Retinal pigment epithelial cell (primary cell): ENCODE measurements around the gene ICOSLG.
"Not testable (repeated sequence)": the region's sequence is repeated elsewhere in the genome, so short reads cannot be mapped to it uniquely, and the experiment has no call there.

Source experiments
- DNase-seq: peaks from one replicate; pipeline ENCODE4 v3.0.0-alpha.2; 2010; ENCODE audit warnings: low read depth
- H3K4me3 ChIP-seq: 2 replicates; pipeline ENCODE4 v1.5.1; 2011; ENCODE audit warnings: mild to moderate bottlenecking, low read length, control low read depth, moderate library complexity
- CTCF ChIP-seq: conservative IDR thresholded peaks from 2 replicates; pipeline ENCODE4 v1.5.1; 2011; ENCODE audit warnings: low read depth, low read length, control low read depth, inconsistent platforms

The ICOSLG gene

DNA sequence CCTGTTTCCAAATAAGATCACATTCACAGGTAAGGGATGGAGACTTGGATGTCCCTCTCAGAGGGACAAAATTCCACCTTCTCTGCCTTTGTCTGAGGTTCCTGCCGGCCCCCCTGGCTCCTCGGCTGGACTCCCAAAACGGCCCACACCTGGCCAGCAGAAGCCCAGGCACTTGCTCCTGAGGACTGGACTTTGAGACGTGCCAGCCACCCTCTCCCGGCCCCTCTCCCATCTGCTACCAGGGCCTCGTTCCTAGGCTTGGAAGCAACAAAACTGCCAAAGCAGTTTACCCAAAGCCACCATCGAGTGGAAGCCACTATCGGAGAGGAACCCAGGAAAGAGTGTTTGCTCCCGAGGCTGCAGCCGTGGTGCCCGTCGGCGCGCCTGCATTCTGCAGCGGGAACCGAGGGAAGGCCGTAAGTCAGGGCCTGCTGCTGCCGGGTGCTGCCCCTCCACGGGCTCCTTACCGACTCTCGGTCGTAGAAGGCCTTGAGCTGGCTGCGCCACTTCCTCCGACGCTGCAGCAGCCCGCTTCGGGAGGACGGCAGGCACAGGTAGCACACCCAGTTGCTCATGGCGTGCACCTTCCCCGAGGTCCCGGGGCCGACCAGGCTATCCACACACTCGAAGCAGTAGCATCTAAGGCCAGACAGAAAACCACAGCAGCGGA, 17.4 kb upstream of the ICOSLG start:
- H3K4me3 ChIP-seq = no peak overlapping the region
- no peak for TF ChIP-seq CTCF
- DNase-seq = no peak

DNA sequence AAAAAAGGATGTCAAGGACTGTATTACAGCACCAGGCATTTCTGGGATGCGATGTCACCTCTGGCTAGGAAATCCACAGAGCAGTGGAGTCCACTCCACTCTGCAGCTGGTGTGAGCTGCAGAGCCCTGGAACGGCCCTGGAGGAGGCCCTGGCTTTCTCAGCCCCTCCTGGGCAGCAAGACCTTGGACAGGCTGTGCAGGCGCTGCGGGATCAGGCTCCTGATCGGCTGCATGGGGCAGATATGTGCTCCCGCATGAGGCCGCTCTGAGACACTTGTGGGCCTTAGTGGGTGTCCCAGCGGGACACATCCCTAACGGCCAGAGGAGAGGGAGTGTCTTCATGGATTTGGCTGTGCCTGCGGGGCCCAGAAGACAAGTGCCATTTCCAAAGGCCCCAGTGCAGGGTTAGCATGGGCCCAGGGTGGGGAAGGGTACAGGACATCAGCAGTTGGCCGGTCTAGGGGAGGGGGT, 14.8 kb upstream of the ICOSLG start:
- TF ChIP-seq CTCF = no peak
- no peak for DNase-seq

DNA sequence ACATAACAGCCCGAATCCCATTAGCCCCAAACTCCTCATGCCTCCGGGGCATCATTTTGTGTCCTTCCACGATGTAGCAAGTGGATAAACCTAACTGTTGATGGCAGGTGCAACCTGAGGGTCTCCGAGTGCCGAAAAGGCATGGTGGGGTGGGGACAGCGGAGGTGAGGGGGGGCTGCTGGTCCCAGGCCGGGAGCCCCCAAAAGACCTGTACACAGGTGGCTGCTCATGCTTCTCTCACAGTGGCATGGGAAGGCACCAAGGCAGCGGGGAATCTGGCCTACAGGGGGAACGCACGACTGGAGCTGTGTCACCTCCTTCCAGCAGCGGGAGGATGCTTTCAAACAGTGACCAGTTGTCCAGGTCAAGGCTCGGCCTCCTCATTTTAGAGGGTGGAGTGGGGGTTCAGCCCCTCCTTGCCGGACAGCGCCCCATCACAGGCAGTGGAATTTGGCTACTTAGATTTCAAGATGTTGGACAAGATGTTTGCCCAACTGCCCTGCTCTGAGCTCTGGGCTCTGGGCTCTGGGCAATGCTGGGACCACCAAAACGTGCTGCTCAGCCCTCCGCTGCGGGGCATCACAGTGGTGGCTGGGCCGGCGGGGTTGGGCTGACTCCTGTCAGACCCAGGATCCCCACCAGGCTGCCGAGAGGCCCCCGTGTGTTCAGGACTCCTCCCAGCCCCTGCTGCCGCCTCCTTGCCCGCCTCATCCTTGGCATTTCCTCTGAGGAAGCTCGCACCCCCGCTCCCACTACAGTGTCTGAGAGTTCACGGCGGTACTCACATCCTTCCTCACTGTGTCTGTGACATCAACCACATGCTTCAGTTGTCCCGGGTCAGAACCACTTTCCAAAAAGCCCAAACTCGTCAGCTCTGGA, 13.3 kb upstream of the ICOSLG start:
- DNase-seq = no peak
- no peak overlapping the region for H3K4me3 ChIP-seq
- TF ChIP-seq CTCF = no peak

More for the DNA sequence above, 14.8 kb upstream of the ICOSLG start:
- H3K4me3 ChIP-seq = no peak overlapping the region

- not testable (repeated sequence) for DNase-seq, H3K4me3 ChIP-seq
These were observed 8.7 kb upstream of the ICOSLG start for GRCh38 chr21:44249204-44250037.

DNA sequence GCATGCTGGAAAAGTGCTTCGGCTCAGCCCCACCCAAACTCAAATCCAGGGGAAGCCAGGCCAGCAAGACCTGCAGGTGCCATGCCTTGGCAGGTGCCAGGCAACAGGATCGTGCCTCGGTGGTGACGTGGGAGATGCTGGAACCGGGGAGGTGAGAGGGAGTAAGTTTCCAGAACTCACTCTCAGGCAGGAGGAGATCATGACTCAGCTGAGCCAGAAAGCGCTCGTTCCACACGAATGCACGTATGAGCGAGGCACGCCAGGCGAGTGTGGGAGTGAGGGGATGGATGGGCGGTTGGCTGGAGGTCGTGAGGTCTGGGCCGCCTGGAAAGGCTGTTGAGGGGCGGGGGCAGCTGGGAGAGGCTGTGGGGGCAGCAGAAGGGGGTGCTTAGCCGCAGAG, 7.2 kb upstream of the ICOSLG start:
- not testable (repeated sequence) for H3K4me3 ChIP-seq, DNase-seq

- H3K4me3 ChIP-seq, DNase-seq: not testable (repeated sequence)
These were observed 3.2 kb upstream of the ICOSLG start for GRCh38 chr21:44243980-44244379.

- H3K4me3 ChIP-seq, DNase-seq: not testable (repeated sequence)
These were observed 538 bp upstream of the ICOSLG start for GRCh38 chr21:44241281-44241680.

GRCh38 chr21:44240353-44240752, 390 bp downstream of the ICOSLG start:
- DNase-seq, H3K4me3 ChIP-seq: not testable (repeated sequence)

- not testable (repeated sequence) for H3K4me3 ChIP-seq, DNase-seq
These were observed 11.2 kb downstream of the ICOSLG start for GRCh38 chr21:44229561-44229960.

DNA sequence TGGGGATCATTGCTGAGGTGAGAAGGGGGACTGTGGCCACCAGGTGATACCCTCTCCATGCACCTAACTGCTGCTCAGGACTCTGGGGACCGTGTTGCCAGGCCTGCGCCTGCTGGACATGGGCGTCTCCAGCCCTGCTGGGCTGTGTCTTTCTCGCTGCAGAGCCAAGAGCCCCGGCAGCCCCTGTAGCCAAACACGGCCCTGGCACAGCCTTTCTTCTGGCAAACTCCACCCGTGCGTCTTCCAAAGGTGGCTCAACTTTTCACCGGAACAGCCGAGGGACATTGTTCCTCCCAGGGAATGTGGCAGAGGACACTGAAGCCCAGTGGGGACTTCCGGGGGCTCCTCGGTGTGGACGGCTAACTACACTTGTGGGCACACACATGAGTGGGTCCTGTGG, 12.6 kb downstream of the ICOSLG start:
- not testable (repeated sequence) for H3K4me3 ChIP-seq, DNase-seq

GRCh38 chr21:44227614-44228013, 13.1 kb downstream of the ICOSLG start:
- not testable (repeated sequence) for H3K4me3 ChIP-seq, DNase-seq

DNA sequence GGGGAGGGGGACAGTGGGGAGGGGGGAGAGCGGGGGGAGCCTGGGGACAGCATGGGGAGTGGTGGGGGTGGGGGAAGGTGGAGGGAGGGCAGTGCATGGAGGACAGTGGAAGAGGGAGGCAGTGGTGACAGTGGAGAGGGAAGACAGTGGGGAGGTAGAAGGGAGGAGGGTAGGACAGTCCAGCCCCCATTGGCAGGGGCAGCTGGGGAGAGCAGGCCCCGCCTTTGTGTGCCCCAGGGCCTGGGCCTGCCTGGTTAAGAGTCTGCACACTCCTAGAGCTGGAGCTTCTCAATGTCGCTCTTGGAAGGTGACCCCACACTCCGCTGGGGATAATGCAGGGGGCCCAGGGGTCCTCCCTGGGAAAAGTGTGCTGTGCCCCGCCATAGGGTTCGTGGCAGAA, 15.1 kb downstream of the ICOSLG start:
- not testable (repeated sequence) for H3K4me3 ChIP-seq, DNase-seq

- not testable (repeated sequence) for DNase-seq, H3K4me3 ChIP-seq
These were observed 17.4 kb downstream of the ICOSLG start for GRCh38 chr21:44223334-44223733.

GRCh38 chr21:44220674-44221073, 20.1 kb downstream of the ICOSLG start:
- not testable (repeated sequence) for H3K4me3 ChIP-seq, DNase-seq

GRCh38 chr21:44218461-44218860, 22.3 kb downstream of the ICOSLG start:
- H3K4me3 ChIP-seq, DNase-seq: not testable (repeated sequence)
